Measurements from ENCODE around the gene FBXL14. TPM values are rescaled to one million over a fixed set of nuclear protein-coding genes. Genes with fewer than 3 reads are reported as not detected.

Gene FBXL14
- total RNA-seq, 1 donor from 2014 or later = 37.7 TPM

- no peak for DNase-seq (ENCODE audit: low spot score, unreplicated experiment)
- H3K27me3 Mint-ChIP-seq = no peaks in the 10 kb centered on the region
- peak overlapping the region; percentile 82 for H3K27ac Mint-ChIP-seq
- H3K4me3 Mint-ChIP-seq (ENCODE audit: low read depth) = peak overlapping the region; percentile 85
- peaks cover 1% of the 10 kb centered on the region for H3K36me3 Mint-ChIP-seq (ENCODE audit: insufficient read depth)
- no peaks in the 10 kb centered on the region for H3K9me3 Mint-ChIP-seq (ENCODE audit: low read depth)
- H3K4me1 Mint-ChIP-seq (ENCODE audit: low read depth) = peaks cover 38% of the 10 kb centered on the region
- no peak for TF ChIP-seq CTCF (IDR thresholded peaks at IDR 0.05; ENCODE audit: unreplicated experiment)
Measured at GRCh38 chr12:1595026-1595561, 713 bp upstream of the FBXL14 start.

GRCh38 chr12:1594006-1594260 is 448 bp downstream of the FBXL14 start:
- no peak for TF ChIP-seq CTCF (IDR thresholded peaks at IDR 0.05; ENCODE audit: unreplicated experiment)
- Mint-ChIP-seq H3K4me1 (ENCODE audit: low read depth) (peaks cover 46% of the 10 kb centered on the region), H3K4me3 (ENCODE audit: low read depth) (peak overlapping the region; percentile 82), H3K36me3 (ENCODE audit: insufficient read depth) (peaks cover 5% of the 10 kb centered on the region), H3K27ac (no peak overlapping the region), H3K27me3 (no peaks in the 10 kb centered on the region), H3K9me3 (ENCODE audit: low read depth) (no peaks in the 10 kb centered on the region)
- DNase-seq (ENCODE audit: low spot score, unreplicated experiment) = no peak

GRCh38 chr12:1593174-1594005 is 991 bp downstream of the FBXL14 start:
- peaks cover 5% of the 10 kb centered on the region for H3K36me3 Mint-ChIP-seq (ENCODE audit: insufficient read depth)
- peak overlapping the region; percentile 83 for H3K27ac Mint-ChIP-seq
- DNase-seq (ENCODE audit: low spot score, unreplicated experiment) = peak; percentile 53
- no peaks in the 10 kb centered on the region for H3K9me3 Mint-ChIP-seq (ENCODE audit: low read depth)
- TF ChIP-seq CTCF (IDR thresholded peaks at IDR 0.05; ENCODE audit: unreplicated experiment) = no peak
- H3K27me3 Mint-ChIP-seq = no peaks in the 10 kb centered on the region
- H3K4me3 Mint-ChIP-seq (ENCODE audit: low read depth) = peak overlapping the region; percentile 82
- H3K4me1 Mint-ChIP-seq (ENCODE audit: low read depth) = peaks cover 51% of the 10 kb centered on the region

- no peaks in the 10 kb centered on the region for H3K27me3 Mint-ChIP-seq
- peak overlapping the region; percentile 83 for H3K27ac Mint-ChIP-seq
- no peaks in the 10 kb centered on the region for H3K9me3 Mint-ChIP-seq (ENCODE audit: low read depth)
- H3K4me1 Mint-ChIP-seq (ENCODE audit: low read depth) = peaks cover 56% of the 10 kb centered on the region
- H3K4me3 Mint-ChIP-seq (ENCODE audit: low read depth) = peak overlapping the region; percentile 82
- peaks cover 5% of the 10 kb centered on the region for H3K36me3 Mint-ChIP-seq (ENCODE audit: insufficient read depth)
- DNase-seq (ENCODE audit: low spot score, unreplicated experiment) = peak; percentile 23
- TF ChIP-seq CTCF (IDR thresholded peaks at IDR 0.05; ENCODE audit: unreplicated experiment) = peak; percentile 23
Measured at GRCh38 chr12:1592444-1593173, 1.8 kb downstream of the FBXL14 start.

GRCh38 chr12:1591543-1591942 is 2.8 kb downstream of the FBXL14 start:
- no peak for TF ChIP-seq CTCF (IDR thresholded peaks at IDR 0.05; ENCODE audit: unreplicated experiment)
- Mint-ChIP-seq H3K27me3 (no peaks in the 10 kb centered on the region), H3K4me3 (ENCODE audit: low read depth) (peak overlapping the region; percentile 82), H3K36me3 (ENCODE audit: insufficient read depth) (peaks cover 5% of the 10 kb centered on the region), H3K27ac (no peak overlapping the region), H3K9me3 (ENCODE audit: low read depth) (no peaks in the 10 kb centered on the region), H3K4me1 (ENCODE audit: low read depth) (peaks cover 56% of the 10 kb centered on the region)
- DNase-seq (ENCODE audit: low spot score, unreplicated experiment) = no peak
